Osteoblast (primary cell): ENCODE data around the gene CDYL. TPM values are rescaled to one million over a fixed set of nuclear protein-coding genes. Genes with fewer than 3 reads are reported as not detected.

Source experiments
- DNase-seq: peaks from one replicate; pipeline ENCODE4 v3.0.0; 2011; ENCODE audit warnings: low spot score, mixed read lengths; ENCODE audit not compliant: insufficient read length; ENCODE audit errors: missing footprints
- H2AFZ ChIP-seq: 2 replicates; pipeline ENCODE4 v1.6.0; 2011; ENCODE audit warnings: mild to moderate bottlenecking, low read length
- H3K27ac ChIP-seq: 2 replicates; pipeline ENCODE4 v1.5.1; 2011; ENCODE audit warnings: mild to moderate bottlenecking, low read depth, low read length, moderate library complexity
- H3K27me3 ChIP-seq: 2 replicates; pipeline ENCODE4 v1.6.0; 2012; ENCODE audit warnings: mild to moderate bottlenecking, control low read depth, inconsistent platforms, low read length, moderate library complexity; ENCODE audit not compliant: insufficient read depth
- H3K36me3 ChIP-seq: 2 replicates; pipeline ENCODE4 v1.5.1; 2011; ENCODE audit warnings: mild to moderate bottlenecking, low read length, control low read depth, moderate library complexity; ENCODE audit not compliant: insufficient read depth
- H3K4me1 ChIP-seq: 2 replicates; pipeline ENCODE4 v1.5.1; 2011; ENCODE audit warnings: mild to moderate bottlenecking, low read length, control low read depth, moderate library complexity; ENCODE audit not compliant: insufficient read depth
- H3K4me2 ChIP-seq: 2 replicates; pipeline ENCODE4 v1.6.0; 2011; ENCODE audit warnings: mild to moderate bottlenecking, low read length; ENCODE audit not compliant: insufficient read depth
- H3K4me3 ChIP-seq: fragments of 200-600 bp; sonication (generic); 3 replicates; pipeline ENCODE4 v1.5.1; 2012; ENCODE audit warnings: mild to moderate bottlenecking, low read length, inconsistent platforms; ENCODE audit not compliant: insufficient read depth
- H3K79me2 ChIP-seq: 2 replicates; pipeline ENCODE4 v1.6.0; 2012; ENCODE audit warnings: mild to moderate bottlenecking, low read length, control low read depth, inconsistent platforms; ENCODE audit not compliant: insufficient read depth
- H3K9me3 ChIP-seq: 2 replicates; pipeline ENCODE4 v1.5.1; 2011; ENCODE audit warnings: low read depth, low read length, control low read depth
- H4K20me1 ChIP-seq: 2 replicates; pipeline ENCODE4 v1.6.0; 2012; ENCODE audit warnings: mild to moderate bottlenecking, low read length, control low read depth; ENCODE audit not compliant: insufficient read depth
- CTCF ChIP-seq: IDR thresholded peaks from 2 replicates; pipeline ENCODE4 v1.5.1; 2011; ENCODE audit warnings: mild to moderate bottlenecking, low read depth, low read length, moderate library complexity; ENCODE audit errors: extremely low read depth
- total RNA-seq: library from RNA; depleted of rRNA; stranded (reverse); fragments of >200 nt; gene quantifications from 2 replicates; pipeline ENCODE4 v1.2.3, GENCODE V29; 2012

CDYL gene
- total RNA-seq, 1 donor = 106 TPM

- no peak for TF ChIP-seq CTCF
- Histone ChIP-seq H3K27ac (no peak overlapping the region), H3K36me3 (peaks cover 7% of the 10 kb centered on the region), H2AFZ (no peak overlapping the region), H3K27me3 (no peaks in the 10 kb centered on the region), H3K4me1 (peaks cover 7% of the 10 kb centered on the region), H3K4me3 (no peak overlapping the region), H4K20me1 (no peaks in the 10 kb centered on the region), H3K79me2 (peaks cover 5% of the 10 kb centered on the region), H3K4me2 (no peak overlapping the region), H3K9me3 (no peaks in the 10 kb centered on the region)
- no peak for DNase-seq
Measured at GRCh38 chr6:4902363-4902762, 126.2 kb downstream of the CDYL start.

GRCh38 chr6:4903121-4903520 lies 126.9 kb downstream of the CDYL start:
- H3K79me2 ChIP-seq = peaks cover 5% of the 10 kb centered on the region
- peaks cover 14% of the 10 kb centered on the region for H3K4me1 ChIP-seq
- H3K9me3 ChIP-seq = no peaks in the 10 kb centered on the region
- H2AFZ ChIP-seq = no peak overlapping the region
- no peak for TF ChIP-seq CTCF
- no peak for DNase-seq
- no peaks in the 10 kb centered on the region for H4K20me1 ChIP-seq
- H3K27me3 ChIP-seq = no peaks in the 10 kb centered on the region
- no peak overlapping the region for H3K27ac ChIP-seq
- H3K36me3 ChIP-seq = peaks cover 7% of the 10 kb centered on the region
- H3K4me3 ChIP-seq = no peak overlapping the region
- H3K4me2 ChIP-seq = no peak overlapping the region

GRCh38 chr6:4903751-4904370 lies 127.7 kb downstream of the CDYL start:
- H3K27me3 ChIP-seq = no peaks in the 10 kb centered on the region
- no peak overlapping the region for H2AFZ ChIP-seq
- H3K36me3 ChIP-seq = no peaks in the 10 kb centered on the region
- no peak overlapping the region for H3K27ac ChIP-seq
- H3K9me3 ChIP-seq = no peaks in the 10 kb centered on the region
- H3K4me3 ChIP-seq = no peak overlapping the region
- peaks cover 14% of the 10 kb centered on the region for H3K4me1 ChIP-seq
- TF ChIP-seq CTCF = no peak
- no peaks in the 10 kb centered on the region for H4K20me1 ChIP-seq
- peaks cover 5% of the 10 kb centered on the region for H3K79me2 ChIP-seq
- no peak for DNase-seq
- H3K4me2 ChIP-seq = no peak overlapping the region

GRCh38 chr6:4904461-4905025 lies 128.3 kb downstream of the CDYL start:
- no peaks in the 10 kb centered on the region for H3K27me3 ChIP-seq
- no peak overlapping the region for H2AFZ ChIP-seq
- H4K20me1 ChIP-seq = no peaks in the 10 kb centered on the region
- H3K4me1 ChIP-seq = peaks cover 14% of the 10 kb centered on the region
- no peak overlapping the region for H3K4me2 ChIP-seq
- no peak overlapping the region for H3K27ac ChIP-seq
- no peaks in the 10 kb centered on the region for H3K9me3 ChIP-seq
- no peak overlapping the region for H3K4me3 ChIP-seq
- peaks cover 5% of the 10 kb centered on the region for H3K79me2 ChIP-seq
- no peak for TF ChIP-seq CTCF
- DNase-seq = no peak
- H3K36me3 ChIP-seq = no peaks in the 10 kb centered on the region
